ENCODE data around the gene TBL1XR1. TPM values are rescaled to one million over a fixed set of nuclear protein-coding genes. Genes with fewer than 3 reads are reported as not detected.
"Not testable (repeated sequence)": the region's sequence is repeated elsewhere in the genome, so short reads cannot be mapped to it uniquely, and the experiment has no call there.

TBL1XR1 gene
- polyA plus RNA-seq, 1 donor, result 181 TPM

DNA sequence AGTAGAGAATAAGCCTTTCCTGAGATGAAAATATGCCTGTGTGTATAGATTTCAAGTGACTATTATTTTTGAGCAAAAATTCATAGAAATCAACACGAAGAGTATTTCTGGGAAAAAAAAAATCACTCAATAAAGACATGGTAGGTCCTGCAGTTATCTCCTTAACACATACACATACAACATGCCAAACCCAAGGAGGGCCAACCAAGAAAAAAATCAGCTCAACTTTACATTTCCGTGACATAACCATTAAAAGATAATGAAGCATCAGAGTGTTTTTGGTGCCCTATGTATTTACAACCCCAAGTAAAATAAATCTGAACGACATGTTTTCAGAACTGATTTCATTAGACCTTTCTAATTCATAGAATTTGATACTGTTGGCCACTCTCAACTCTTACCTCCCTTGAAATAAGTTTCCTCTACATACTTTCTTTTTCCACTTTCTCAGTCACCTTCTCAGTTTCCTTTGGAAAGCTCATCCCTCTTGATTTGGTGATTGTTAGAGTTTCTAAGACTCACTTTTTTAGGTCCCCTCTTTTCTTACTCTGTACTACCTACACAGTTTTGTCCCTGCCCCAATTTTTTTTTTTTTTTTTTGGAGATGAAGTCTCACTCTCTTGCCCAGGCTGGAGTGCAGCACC is 162.3 kb downstream of the TBL1XR1 start:
- no peak for DNase-seq

DNA sequence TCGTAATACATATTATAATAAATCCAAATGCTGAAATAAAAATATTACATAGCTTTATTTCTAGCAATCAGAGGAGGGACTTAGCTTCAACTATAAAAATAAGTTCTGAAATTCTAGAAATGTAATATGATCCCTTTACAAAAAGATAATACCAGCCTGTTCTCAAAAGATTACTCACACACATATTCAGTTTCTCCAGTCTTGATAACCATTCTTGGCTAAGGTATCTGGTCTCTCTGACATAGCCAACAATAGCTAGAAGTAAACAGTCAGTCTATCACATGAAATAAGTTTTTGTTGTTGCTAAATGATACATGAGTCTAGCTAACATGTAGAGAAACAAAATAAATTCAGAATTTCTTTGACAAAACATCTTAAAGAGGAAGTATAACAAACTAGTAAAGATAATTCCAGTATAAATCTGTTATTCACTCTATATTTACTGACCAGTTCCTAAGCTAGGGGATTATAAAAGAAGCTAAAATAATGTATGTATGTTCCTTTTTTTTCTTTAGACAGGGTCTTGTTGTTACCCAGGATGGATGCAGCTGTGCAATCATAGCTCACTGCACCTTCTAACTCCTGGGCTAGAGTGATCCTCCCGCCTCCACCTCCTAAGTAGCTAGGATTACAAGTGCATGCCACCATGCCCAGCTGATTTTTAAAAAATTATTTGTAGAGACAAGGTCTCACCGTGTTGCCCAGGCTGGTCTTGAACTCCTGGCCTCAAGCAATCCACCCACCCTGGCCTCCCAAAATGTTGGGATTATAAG is 170.6 kb downstream of the TBL1XR1 start:
- DNase-seq, result no peak

DNA sequence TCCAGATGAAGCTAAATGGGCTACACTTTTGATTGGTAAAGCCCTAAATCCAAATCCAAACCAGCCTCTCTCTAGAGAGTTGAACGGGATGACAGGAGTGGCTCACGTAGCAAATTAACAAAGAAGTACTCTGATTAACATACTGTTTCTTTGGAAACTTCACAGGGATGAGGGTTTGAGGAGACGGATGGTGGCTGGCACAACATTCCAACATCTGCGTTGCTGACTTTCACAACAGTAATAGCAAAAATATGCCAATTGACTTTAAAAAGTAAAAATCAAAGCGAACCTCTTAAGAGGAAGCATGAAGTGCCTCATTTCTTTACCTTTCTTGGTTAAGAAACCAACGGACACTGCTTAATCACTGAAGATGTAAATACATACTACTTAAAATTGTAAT is 181.4 kb downstream of the TBL1XR1 start:
- no peak for DNase-seq

DNA sequence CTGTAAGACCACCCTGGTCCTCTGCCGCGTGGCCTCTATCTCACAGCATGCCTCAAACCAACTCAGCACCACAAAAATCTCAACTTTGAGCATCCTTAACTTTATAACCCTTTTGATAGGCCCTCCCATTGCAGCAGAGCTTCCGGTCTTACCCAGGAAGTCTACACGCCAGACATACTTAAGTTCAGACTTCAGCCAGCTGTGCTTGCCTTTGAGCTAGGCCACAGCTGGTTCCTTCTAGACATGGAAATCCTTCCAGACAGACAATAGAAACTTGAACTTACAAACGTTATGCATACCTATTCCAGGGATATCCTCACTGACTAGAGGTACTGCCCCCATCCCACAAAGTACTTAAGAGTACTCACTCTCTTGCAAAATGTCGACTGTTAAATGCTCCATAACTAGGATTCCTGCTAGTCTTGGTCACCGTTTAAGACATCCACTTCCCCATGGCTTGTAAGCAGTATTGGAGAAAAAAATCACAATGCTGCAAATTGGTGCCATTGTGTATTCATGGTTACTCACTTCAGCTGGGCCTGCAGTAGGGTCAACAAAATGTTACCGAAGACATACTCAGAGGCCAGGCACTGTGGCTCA is 183.5 kb downstream of the TBL1XR1 start:
- no peak for DNase-seq

DNA sequence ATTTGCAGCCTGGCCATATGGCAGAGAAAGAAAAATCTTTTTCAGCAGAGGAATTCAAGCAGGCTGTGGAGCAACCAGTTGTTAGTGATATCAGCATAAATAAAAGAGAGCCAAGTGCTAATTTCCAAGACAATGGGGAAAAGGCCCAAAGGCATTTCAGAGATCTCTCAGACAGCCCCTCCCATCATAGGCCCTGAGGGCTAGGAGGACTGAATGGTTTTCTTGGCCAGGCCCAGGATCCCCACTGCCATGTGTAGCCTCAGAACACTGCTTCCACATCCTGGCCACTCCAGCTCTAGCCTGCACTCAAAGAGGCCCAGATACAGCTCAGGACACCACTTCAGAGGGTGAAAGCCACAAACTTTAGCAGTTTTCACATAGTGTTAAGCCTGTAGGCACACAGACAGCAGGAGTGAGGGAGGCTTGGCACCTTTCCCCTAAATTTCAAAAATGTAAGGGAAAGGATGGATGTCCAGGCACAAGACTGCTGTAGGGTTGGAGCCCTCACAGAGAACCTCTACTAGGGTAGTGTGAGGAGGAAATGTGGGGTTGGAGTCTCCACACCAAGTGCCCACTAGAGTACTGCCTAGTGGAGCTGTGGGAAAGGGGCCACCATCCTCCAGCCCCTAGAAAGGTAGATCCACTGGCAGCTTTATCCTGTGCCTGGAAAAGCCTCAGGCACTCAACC is 191.4 kb downstream of the TBL1XR1 start:
- DNase-seq, result no peak

DNA sequence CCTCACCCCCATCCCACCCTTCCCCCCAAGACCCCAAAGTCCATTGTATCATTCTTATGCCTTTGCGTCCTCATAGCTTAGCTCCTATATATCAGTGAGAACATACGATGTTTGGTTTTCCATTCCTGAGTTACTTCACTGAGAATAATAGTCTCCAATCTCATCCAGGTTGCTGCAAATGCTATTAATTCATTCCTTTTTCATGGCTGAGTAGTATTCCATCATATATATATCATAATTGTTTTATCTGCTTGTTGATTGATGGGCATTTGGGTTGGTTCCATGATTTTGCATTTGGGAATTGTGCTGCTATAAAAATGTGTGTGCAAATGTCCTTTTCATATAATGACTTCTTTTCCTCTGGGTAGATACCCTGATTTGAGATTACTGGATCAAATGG is 197.1 kb downstream of the TBL1XR1 start:
- not testable (repeated sequence) for DNase-seq

DNA sequence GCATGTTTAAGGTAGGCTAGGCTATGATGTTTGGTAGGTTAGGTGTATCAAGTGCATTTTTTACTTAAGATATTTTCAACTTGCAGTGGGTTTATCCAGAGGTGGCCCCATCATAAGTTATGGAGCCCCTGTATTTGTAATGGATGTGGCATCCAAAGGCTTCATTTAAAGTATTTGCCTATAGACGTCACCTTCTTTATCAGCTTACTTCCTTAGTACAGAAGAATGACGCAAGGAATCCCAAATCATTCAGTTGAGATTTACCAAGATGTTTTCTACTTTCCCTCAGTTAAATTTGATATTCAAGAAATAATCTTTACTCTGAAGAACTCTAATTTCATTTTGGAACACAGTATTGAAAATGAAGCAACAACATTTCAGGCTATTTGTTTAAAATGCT is 201.3 kb downstream of the TBL1XR1 start:
- no peak for DNase-seq

DNA sequence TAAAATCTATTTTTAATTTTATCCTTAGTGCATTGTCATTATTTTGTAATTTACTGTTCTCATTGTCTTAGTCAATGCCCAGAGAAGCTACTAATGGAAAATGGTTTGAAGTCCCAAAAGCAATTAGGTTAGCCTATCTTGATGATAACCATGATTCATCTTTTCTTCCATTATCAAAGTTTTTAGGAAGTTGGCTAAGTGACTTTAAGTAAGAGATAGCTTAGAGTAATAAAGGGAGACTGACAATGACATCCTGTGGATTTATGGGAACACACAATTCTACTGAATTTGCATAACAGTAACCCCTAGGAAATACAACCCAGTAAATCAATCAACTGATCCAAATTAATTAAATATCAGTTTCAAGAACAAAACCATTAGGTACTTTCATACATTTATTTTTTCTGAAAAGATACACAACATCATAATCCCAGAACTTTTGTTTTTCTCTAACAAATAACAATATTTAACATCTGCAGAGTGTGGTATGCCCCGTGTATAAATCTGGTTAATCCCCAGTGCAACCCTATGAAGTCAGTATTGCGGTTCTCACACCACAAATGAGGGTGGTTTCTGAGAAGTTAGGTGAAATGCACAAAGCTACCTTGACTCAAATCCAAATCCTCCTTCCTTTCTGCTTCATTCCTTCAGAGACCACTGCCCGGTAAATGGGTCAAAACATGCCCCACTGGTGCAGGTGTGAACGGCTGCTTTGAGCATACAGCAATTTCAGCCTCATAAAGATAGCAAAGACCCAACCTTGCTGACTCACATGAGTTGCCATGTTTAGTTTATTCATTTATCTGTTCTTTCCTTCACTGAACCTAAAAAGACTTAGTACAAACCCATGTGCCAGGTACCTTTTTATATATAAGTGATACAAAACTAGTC is 202.1 kb downstream of the TBL1XR1 start:
- no peak for DNase-seq

DNA sequence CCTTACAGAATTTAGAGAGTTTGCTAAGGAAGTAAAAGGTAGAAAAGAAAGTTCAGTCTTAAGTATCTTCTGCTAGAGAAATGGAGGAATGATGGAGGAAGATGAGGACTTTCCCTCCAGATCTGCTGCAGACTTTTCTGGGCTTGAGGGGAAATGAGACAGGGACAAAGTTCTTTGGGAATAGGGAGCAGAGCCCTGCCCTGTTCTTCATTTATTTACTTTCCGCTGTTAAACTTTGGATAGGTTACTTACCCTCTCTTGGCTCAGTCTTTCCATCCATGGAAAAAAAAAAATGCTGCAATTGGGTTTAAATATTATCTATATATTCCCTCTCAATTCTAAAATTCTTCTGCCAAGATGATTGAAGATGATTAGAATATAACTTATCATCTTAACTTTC is 202.9 kb downstream of the TBL1XR1 start:
- DNase-seq, result no peak

DNA sequence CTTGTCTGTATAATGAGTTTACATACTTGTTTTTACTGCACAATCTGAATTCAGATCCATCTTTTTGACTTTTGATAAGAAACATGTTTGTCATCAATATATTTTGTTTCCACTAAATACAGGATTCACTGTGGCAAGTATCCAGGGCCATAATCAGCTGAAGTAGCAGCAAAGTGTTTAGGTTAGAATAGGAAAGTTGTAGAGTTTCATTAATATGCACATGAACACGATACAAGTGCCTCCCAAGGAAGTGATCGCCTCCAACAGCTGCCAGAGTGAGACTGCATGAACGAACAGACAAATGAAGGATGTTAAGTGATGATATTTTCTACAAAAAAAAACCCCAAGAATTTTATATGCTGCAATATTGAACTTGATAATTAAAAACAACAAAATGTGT is 204.3 kb downstream of the TBL1XR1 start:
- DNase-seq, result no peak

DNA sequence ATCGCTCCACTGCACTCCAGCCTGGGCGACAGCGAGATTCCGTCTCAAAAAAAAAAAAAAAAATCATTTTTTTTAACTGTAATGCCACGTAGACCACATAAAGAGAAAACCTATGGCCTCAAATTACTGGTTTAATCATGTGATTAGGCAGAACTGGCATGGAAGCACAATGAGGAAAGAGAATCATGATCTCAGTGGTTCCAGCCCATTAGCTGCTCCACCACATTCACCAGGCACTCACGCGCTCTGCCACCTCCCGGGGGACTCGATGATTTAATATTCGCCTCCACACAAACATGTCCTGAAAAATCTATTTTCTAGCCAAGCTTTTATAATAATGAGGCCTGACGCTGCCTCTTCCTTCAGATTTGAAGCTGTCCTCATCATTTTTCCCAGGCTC is 204.7 kb downstream of the TBL1XR1 start:
- DNase-seq, result no peak

DNA sequence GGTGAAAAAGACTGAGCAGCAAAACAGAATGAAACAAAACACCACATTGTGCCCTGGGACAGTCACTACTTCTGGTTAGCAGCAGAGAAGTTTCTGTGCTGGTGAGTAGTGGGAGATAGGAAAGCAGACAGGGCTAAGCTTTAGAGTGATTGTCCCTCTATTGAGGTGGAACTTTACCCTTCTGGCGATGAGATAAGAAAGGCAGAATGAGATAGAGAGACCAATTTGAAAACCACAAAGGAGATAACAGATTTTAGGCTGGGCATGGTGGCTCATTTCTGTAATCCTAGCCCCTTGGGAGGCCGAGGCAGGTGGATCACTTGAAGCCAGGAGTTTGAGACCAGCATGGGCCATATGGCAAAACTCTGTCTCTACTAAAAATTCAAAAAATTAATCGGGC is 208.5 kb downstream of the TBL1XR1 start:
- DNase-seq, result no peak

DNA sequence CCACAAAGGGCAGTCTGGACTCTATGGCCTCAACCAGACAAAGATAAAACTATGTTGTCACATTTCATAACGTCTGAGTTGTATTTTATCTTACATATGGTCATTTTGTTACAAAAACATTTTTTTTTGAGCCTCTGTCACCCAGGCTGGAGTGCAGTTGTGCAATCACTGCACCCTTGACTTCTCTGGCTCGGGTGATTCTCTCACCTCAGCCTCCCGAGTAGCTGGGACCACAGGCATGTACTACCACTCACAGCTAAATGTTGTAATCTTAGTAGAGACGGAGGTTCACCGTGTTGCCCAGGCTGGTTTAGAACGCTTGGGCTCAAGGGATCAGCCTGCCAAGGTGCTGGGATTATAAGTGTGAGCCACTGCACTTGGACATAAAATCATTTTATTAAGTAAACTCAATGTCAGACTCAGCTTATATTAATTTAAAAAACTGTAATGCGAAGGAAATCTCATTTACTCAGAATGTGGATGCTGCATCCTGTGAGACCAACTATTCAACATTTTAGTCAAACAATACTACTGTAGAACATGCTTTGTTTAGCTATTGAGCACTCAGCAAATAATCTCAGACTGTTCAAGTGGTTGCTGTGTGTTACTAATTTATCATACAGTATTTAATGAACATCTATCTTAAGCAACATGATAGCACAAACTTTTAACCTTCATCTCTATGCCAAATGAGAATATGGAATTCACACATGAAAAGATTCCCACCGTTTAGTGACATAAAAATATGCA is 209.2 kb downstream of the TBL1XR1 start:
- no peak for DNase-seq

DNA sequence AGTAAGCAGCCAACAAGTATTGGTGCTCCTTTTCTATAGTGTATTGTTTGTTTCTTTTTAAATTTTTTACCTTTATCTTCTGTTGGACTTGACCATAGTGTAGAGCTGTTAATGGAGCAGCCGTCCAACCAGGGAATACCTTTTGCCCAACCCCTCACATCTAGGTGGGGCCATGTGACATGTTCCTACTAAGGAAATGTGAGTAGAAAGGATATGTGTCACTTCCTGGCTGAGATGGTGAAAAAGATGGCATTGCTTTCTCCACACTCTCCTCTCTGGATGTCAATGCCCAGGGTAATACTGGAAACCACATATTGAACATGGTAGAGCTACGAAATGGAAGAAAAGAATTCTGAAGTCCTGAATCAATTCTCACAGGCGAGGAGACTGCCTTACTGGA is 218.8 kb downstream of the TBL1XR1 start:
- DNase-seq, result no peak

DNA sequence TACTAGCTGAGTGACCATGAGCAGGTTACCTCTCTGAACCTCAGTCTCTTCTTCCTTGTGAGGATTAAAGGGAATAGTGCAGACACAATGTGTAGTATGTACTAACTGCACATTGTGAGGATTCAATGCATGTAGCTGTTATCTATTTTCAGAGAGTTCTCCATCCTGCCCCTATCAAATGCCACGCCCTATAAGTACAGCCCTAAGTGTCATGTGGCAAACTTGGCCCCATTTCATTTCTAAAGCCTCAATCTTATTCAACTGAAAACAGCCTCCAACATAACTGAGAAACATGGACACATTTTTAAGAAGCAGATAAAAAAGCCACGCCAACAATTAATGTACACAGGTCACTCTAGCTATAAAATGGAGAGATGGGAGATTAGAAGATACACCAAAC is 220.0 kb downstream of the TBL1XR1 start:
- no peak for DNase-seq

DNA sequence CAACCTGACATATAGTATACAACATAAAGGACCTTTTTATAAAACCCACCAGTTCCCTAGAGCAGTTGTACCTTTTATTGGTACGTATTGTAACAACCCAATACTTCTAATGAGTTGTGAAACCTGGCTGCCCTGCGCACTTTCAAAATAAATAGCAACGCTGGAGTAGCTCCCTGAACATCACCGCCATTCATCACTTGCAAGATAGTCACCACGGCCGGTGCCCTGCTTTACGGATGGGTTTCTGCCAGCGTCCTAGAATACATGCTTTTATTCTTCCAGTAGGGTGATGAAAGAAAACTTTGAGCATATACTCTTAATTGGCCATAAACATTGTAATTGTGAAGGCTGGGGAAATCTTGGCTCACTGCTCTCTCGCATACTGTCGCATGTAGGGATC is 220.7 kb downstream of the TBL1XR1 start:
- DNase-seq, result no peak

DNA sequence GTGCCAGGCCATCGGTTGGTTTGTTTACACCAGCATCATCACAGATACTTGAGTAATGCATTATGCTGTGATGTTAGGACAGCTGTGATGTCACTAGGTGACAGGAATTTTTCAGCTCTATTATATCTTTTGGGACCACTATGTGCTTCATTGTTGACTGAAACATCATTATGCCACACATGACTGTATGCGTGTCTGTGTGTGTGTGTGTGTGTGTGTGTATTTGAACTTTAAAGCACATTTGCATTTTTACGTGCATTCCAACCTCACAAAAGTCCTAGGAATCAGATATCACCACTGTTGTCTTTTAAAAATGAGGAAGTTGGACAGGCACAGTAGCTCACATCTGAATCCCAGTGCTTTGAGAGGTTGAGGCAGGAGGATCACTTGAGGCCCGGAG is 223.0 kb downstream of the TBL1XR1 start:
- DNase-seq, result no peak

DNA sequence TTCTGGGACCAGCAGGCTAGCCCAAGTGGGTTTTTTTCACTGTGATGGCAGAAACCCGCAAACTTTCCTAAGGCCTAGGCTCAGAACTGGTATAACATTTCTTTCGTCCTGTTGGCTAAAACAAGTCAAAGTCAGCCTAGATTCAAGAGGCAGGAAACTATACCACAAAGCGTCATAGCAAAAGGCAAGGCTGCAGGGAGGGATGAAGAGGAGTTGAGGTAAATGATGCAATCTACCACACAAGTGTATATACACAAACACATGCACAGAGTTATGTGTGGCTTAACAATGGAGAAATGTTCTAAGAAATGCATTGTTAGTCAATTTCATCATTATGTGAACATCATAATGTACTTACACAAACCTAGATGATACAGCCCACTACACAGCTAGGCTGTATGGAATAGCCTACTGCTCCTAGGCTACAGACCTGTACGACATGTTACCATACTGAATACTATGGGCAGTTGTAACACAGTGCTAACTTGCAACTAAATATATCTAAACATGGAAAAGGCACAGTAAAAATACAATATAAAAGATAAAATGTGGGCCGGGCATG is 225.6 kb downstream of the TBL1XR1 start:
- DNase-seq, result no peak

DNA sequence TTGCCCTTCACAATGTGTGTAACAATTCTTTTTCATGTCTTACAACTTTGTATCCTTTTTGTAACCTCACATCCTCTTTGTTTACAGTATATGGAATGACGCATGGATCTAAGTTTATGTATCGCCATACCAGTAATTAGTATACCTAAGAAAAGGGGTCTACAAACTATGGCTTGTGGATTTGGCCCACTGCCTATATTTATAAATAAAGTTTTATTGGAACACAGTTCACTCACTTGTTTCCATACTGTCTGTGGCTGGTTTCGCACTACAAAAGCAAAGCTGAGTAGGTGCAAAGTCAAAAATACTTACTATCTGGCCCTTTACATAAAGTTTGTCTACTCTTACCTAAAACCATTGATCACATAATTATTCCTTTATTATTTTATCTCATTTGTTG is 226.5 kb downstream of the TBL1XR1 start:
- DNase-seq, result no peak

DNA sequence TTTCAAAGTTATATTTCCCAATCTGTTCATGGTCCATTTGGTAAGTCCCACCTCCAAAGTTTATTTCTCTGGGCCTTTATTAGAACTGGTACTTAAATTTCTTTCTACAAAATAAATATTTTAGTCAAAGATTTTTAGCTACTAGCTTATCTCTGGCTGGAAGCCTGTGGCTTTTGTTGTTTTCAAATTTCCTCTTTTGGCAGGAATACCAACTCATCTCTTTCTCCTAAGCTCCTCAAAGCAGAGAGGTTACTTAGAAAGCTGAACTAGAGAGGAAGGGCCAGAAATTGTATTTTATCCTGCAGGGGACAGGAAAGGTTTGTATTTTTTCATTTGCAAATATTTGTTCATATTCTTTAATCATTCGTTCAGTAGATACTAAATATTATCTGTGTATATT is 227.8 kb downstream of the TBL1XR1 start:
- DNase-seq, result no peak

Measured in left kidney (tissue), 2 donors.